ENCODE results near the gene SRCIN1. TPM values are rescaled to one million over a fixed set of nuclear protein-coding genes. Genes with fewer than 3 reads are reported as not detected.

The SRCIN1 gene, protein sequence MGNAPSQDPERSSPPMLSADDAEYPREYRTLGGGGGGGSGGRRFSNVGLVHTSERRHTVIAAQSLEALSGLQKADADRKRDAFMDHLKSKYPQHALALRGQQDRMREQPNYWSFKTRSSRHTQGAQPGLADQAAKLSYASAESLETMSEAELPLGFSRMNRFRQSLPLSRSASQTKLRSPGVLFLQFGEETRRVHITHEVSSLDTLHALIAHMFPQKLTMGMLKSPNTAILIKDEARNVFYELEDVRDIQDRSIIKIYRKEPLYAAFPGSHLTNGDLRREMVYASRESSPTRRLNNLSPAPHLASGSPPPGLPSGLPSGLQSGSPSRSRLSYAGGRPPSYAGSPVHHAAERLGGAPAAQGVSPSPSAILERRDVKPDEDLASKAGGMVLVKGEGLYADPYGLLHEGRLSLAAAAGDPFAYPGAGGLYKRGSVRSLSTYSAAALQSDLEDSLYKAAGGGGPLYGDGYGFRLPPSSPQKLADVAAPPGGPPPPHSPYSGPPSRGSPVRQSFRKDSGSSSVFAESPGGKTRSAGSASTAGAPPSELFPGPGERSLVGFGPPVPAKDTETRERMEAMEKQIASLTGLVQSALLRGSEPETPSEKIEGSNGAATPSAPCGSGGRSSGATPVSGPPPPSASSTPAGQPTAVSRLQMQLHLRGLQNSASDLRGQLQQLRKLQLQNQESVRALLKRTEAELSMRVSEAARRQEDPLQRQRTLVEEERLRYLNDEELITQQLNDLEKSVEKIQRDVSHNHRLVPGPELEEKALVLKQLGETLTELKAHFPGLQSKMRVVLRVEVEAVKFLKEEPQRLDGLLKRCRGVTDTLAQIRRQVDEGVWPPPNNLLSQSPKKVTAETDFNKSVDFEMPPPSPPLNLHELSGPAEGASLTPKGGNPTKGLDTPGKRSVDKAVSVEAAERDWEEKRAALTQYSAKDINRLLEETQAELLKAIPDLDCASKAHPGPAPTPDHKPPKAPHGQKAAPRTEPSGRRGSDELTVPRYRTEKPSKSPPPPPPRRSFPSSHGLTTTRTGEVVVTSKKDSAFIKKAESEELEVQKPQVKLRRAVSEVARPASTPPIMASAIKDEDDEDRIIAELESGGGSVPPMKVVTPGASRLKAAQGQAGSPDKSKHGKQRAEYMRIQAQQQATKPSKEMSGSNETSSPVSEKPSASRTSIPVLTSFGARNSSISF
- total RNA-seq: under 1 TPM in 1 of 4 donors, not detected in 3; 0.24 TPM

DNA sequence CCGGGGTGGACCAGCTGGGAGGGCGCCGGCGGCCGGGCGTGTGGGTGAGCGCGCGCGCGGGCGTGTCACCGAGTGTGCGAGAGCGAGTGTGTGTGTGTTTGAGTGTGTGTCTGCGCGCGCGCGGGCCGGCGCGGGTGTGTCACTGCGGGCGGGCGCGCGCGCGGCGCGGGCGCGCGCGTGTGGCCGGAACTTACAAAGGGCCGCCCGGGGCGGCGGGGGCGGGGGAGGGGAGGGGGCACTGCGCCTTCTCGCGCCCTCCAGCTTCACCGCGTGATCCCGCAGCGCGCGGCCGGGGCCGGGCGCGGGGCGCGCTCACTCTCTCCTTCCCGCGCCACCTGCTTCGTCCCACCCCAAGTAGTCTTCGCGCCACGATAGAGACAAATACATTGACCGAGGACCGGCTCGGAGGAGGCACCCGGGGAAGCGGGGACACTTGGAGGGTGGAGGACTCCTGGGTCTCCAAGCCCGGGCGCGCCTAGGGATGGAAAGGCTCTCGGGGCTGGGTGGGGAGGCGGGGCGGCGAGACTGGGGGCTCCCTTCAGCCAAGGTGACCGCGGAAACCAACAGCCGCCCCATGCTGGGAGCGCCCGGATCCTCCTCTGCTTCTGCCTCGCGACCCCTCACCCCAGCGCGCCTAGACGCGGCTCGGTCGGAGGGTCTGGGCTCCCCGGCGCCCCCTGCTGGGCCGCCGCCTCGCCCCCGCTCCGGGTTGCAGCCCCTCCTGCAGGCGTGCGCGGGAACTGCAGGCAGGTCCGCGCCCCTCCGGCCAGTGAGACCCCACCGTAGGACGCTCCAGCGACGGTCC lies at the start of gene SRCIN1:
Gene SRCIN1 (minus strand): TSS at position 112 of the 805 bp plus-strand sequence. CDS start 247 bp downstream, outside the sequence.
- Histone ChIP-seq H3K9me3 (no peaks in the 10 kb centered on the region), H3K36me3 (no peaks in the 10 kb centered on the region), H3K27me3 (peaks cover 47 to 63% (median 54%) of the 10 kb centered on the region in 3 donors), H3K4me3 (peak within 1 kb of the TSS; percentile 53 to 63 (median 57)), H3K27ac (no peak within 1 kb of the TSS), H3K4me1 (peaks cover 0 to 10% of the 10 kb centered on the region in 2 donors)
- ATAC-seq (peak; percentile 31 to 47), DNase-seq (no peak)
- intact Hi-C loops (cut with DNase I; ENCODE audit: low total_unique reads): loop anchor here (1.0 kb wide), 1 partner anchor 48 kb away; no protein-coding TSS in a partner anchor
- TF ChIP-seq, protein P1, sequence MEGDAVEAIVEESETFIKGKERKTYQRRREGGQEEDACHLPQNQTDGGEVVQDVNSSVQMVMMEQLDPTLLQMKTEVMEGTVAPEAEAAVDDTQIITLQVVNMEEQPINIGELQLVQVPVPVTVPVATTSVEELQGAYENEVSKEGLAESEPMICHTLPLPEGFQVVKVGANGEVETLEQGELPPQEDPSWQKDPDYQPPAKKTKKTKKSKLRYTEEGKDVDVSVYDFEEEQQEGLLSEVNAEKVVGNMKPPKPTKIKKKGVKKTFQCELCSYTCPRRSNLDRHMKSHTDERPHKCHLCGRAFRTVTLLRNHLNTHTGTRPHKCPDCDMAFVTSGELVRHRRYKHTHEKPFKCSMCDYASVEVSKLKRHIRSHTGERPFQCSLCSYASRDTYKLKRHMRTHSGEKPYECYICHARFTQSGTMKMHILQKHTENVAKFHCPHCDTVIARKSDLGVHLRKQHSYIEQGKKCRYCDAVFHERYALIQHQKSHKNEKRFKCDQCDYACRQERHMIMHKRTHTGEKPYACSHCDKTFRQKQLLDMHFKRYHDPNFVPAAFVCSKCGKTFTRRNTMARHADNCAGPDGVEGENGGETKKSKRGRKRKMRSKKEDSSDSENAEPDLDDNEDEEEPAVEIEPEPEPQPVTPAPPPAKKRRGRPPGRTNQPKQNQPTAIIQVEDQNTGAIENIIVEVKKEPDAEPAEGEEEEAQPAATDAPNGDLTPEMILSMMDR (IDR thresholded peaks at IDR 0.05 in 4 of 5, conservative IDR thresholded peaks at IDR 0.05 in 1 of 5): peak; percentile 30 to 82 (median 49)
- no peak for TF ChIP-seq POLR2A (IDR thresholded peaks at IDR 0.05)
- in situ Hi-C loops (cut with MboI; ENCODE audit: low sequenced_read_pairs in 4 of 4): no loop called here

DNA sequence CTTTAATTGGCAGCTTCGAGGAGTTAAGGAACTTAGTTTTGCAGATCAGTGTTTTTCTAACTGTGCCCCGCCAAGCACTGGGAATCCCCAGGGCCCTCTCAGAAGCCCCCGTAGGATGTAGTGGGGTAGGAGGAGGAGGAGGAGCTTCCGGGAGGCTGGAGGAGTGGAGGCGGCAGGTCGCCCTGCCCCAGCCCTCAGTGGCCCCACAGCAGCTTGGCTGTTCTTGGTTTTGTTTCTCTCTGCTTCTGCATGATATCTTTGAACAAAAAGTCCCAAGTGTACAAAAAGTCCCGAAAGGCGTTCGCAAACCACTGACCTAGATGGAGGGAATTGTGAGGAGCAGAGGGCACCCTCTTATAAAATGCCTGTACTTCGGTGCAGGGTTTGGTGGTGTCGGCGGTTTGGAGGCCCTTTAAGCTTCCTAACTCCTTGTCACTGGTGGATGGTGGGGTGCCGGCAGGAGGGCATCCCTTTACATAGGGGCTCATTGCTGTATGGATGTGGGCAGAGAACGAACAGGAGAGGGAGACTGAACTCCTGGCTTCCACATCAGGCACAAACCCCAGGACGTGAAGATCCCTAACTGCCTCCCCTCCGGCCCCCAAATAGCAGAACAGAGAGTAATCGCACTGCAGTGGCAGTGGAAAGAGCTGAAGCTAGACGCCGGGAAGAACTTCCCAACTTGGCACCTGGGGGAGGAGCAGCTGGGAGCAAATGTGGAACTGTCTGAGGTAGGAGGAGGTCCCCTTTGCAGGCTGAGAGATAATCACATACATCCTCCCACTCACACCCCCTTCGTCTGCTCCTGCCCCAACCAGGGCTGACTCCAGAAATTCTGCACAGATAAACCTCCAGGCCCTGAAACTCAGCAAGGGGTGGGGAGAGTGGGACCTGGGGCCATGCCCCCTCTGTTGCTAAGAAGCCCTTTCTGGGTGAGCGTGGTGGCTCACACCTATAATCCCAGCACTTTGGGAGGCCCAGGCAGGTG lies 49.0 kb upstream of the SRCIN1 start:
- Histone ChIP-seq H3K4me3 (no peak overlapping the region), H3K4me1 (no peaks in the 10 kb centered on the region), H3K27ac (no peak overlapping the region), H3K27me3 (peaks cover 20 to 28% (median 26%) of the 10 kb centered on the region in 3 donors), H3K36me3 (no peaks in the 10 kb centered on the region), H3K9me3 (no peaks in the 10 kb centered on the region)
- ATAC-seq: no peak
- in situ Hi-C loops (cut with MboI; ENCODE audit: low sequenced_read_pairs in 4 of 4) (loop anchor here in 1 of 4 donors (25.0 kb wide), 1 partner anchor 167 kb away; no protein-coding TSS in a partner anchor), intact Hi-C loops (cut with DNase I; ENCODE audit: low total_unique reads) (no loop called here)
- DNase-seq: no peak
- TF ChIP-seq, protein P1 (IDR thresholded peaks at IDR 0.05 in 4 of 5, conservative IDR thresholded peaks at IDR 0.05 in 1 of 5): no peak
- no peak for TF ChIP-seq POLR2A (IDR thresholded peaks at IDR 0.05)

DNA sequence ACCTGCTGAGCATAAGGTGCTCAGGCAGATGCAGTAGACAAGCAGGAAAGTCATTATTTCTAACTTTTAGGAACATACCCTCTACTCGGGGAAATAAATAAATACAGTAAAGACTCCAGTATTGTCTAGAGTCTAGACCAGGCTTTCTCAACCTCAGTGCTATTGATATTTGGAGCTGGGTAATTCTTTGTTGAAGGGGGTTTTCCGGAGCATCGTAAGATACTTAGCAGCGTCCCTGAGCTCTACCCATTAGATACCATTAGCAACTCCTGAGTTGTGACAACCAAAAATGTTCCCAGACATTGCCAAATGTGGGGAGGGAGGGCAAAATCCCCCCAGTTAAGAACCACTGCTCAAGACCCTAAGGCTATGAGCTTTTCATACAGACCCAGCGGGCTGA lies 47.9 kb upstream of the SRCIN1 start:
- H3K27me3 ChIP-seq: peaks cover 20 to 28% (median 26%) of the 10 kb centered on the region in 3 donors
- intact Hi-C loops (cut with DNase I; ENCODE audit: low total_unique reads) (no loop called here), in situ Hi-C loops (cut with MboI; ENCODE audit: low sequenced_read_pairs in 4 of 4) (loop anchor here in 1 of 4 donors (25.0 kb wide), 1 partner anchor 166 kb away; no protein-coding TSS in a partner anchor)
- H3K4me1 ChIP-seq: no peaks in the 10 kb centered on the region
- TF ChIP-seq, protein P1 (IDR thresholded peaks at IDR 0.05 in 4 of 5, conservative IDR thresholded peaks at IDR 0.05 in 1 of 5): no peak
- no peak for TF ChIP-seq POLR2A (IDR thresholded peaks at IDR 0.05)
- ATAC-seq: no peak
- H3K4me3 ChIP-seq: no peak overlapping the region
- no peaks in the 10 kb centered on the region for H3K9me3 ChIP-seq
- H3K27ac ChIP-seq: no peak overlapping the region
- H3K36me3 ChIP-seq: no peaks in the 10 kb centered on the region
- DNase-seq: no peak

All from gastrocnemius medialis (tissue), 4 donors.